ENCODE measurements around the gene MDFI.

MDFI gene

DNA sequence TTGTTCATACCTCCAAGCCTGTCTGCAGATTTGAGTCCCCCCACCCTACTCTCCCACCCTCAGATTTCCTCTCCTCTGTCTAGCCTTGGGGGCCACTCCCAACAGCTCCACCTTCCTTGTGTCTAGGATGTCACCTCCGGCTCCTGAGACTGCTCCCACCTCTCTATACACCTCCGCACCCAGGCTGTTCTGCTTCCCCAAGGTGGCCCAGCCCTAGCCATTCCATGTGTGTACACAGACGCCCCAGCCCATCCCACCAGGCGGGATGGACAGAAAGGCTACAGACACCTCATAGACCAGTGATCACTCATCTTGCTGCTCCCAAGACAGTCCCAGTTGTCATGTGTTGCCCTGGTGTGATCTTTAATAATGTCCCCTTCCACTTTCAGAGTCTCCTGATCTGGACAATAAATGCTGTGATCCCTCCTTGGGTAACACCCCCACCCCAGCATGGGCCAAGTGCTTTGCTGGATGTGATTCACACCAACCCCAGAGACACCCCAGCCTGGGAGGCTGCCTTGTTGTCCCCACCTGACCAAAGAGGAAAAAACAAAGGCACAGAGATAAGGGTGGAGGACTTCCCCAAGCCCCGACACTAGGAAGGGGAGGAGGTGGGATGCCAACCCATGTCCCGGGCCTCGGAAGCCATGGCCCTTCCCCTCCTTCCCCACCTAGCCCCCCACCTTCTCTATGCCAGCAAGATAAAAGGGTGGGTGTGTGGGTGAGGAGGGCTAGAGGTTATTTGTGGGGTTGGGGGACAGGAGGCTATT, 36.1 kb downstream of the MDFI start:
- no peak for DNase-seq

DNA sequence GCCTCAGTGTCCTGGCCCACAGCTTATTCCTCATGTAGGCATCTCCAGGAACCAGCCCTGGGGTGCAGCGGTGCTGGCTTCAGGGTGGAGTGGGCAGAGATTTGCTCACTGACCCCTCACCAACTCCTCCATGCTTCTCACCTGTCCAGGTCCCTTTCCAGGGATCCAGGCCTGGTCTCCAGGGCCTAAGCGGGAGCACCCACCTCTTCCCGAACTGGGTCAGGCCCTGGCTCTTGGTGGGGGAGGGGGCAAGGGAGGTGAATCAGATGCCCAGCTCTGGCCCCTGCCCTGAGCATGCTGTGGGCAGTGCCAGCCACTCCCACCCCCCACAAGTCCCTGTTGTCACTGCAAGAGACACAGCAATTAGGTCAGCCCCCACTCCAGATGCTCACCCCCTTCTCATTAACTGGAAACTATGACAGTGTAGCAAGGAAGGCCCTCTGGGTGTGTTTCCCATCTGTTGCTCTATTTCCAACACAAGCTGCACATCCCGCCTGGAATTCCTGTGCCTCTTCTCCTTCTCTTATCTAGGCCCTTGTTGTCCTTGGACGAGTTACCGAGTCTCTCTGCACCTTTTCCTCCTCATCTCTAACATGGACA, 37.0 kb downstream of the MDFI start:
- no peak for DNase-seq

DNA sequence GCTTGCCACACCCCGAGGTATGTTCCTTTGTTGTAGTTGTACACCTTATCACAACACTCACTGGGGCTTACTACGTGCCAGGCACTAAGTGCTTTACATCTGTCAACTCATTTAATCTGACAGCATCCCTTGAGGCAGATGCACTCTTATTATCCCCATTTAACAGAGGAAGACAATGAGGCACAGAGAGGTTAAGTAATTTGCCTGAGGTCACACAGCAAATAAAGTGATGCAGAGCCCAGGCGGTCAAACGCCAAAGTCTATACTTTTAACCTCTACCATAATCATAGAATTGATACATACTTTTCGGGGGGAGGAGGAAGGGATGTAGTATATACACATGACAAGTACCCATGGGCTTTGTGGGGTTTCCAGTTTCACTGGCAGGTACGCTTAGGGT, 37.7 kb downstream of the MDFI start:
- no peak for DNase-seq

DNA sequence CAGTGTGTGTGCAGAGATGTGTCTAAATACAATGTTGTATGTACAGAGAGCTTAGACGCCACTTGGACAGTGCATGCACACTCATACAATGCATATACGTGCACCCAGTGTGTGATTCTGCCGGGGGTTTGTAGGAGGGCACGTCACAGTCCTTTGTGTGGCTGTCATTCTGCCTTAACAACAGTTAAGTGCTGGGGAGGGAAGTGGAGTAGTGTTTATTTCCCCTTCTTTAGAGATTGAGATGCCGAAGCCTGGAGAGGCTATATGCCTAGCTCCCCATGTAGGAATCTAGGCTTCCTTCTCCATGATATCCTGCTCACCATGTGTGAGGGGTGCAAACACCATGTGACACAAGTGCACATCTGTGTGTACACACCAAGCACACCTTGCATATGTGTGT, 38.2 kb downstream of the MDFI start:
- DNase-seq: no peak

DNA sequence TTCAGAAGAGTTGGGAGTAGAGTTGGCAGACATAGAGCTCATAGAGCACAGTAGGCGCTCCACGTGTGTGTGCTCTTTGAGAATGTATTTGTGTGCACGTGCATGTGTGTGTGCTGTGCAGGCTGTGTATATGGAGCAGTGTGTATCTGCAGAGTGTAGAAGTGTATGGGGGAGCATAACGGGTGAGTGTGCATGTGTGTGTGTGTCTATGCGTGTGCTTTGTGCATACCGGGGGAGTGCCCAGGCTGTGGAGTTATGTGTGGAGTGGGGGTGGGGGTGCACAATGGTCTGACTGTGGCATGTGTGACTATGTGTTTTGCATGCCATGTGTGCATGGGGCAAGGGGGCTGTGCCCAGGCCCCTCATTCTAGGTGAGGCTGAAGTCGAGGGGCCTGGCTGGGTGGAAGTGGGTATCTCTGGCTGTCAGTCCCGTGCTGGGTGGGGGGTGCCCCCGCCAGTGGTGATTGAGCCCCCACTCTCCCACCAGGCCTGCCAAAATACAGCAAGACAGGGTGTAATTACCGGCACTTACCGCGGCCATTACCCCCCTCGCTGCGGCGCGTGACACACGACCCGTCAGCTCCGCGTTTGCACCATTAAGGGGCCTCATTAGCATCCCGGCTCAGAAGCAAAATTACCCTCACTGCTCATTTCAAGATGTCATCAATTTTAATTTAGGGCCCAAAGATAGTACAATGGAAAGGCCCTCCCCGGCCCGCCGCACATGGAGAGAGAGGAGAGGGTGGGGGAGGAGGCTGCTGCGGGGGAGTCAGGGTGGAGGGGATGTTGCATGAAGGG, 39.1 kb downstream of the MDFI start:
- DNase-seq: no peak

DNA sequence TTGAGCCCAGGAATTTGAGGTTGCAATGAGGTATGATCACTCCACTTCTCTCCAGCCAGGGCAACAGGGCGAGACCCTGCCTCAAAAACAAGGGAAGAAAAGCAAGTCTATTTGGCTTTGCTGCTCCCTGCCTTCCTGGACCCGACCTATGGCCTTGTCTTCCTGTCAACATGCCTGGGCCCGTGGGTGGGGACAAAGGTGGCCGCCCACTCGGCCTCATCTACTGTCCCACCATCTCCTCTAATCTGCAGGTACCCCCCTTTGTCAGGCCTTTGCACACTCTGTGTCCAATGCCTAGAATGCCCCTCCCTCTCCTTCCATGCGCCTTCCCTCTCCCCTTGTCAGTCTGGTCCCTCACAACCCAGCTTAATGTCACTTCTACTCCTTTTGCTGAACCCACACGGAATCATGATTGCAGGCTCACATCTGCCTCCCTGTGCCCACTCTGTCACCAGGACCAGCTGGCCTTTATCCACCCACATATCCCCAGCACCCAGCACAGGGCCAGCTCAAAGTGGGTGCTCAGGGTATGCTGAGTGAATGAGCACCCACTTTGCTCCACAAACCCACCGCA, 40.3 kb downstream of the MDFI start:
- DNase-seq: no peak

DNA sequence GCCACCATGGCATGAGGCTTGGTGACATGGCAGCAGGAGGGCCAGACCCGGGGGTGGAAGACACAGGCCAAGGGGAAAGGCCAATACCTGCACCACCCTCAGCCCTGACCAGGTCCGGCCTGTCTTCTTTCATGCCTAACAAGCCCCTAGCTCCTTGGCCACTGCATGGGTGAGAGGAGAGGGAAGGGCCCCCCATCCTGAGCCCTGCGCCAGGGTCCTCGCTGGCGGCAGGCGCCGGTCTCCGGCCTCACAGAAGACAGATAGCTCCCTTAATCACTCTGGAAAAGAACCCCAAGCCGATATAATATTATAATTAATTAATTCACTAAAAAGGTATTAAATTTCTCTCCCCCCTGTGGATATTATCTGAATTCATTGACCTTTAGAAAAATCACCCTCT, 41.4 kb downstream of the MDFI start:
- DNase-seq: no peak

DNA sequence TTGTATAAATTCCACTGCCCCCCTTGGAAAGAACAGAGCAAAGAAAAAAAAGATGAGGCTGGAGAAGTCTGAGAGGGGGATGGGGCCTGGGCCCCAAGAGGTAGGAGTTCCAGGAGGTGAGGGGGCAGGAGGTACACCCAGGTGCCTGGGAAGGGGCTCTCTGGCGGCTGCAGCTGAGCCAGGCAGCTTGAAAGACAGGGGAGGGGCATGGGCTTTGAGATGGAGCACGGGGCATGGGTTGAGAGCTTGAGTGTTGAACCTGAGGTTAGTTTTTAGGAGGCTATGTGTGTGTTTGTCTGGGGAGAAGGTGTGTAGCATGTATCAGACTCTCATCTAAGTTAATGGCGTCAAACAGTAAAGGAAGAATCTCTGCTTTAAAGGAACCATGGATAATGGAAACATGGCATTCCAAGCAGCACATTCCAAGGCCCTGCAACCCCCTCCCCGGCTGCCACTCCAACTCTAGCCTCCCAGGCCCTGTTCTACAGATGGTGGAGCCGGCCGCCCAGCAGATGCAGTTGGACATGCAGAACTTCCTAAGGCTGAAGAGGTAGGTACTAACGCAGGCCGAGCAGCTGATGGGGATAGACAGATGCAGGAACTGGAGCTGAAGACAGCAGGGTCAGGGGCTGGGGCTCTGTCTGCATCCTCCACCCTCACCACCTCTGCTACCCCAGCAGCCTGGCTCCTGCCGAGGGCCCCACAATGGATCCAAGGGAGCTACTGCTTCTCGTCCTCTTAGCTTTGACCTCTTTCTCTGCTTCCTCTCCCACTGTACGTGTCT, 42.1 kb downstream of the MDFI start:
- no peak for DNase-seq

DNA sequence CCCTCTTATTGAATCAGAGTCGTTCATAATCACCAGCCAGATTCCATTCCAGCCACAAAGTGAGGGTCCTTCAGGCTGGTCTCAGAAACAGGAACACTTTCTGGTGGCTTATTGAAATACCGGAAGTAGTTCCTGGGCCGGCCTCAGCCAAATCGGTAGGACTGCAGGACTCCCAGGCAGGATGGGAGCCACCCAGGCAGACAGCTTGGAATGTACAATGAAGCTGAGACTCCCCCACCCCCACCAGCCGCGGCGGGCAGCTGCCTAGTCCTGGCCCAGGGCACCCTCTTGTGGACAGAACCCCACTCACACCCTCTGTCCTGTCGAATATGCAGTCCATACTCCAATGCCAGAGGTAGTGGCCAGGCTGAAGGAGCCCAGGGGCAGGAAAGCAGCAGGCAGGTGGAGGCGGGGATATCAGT, 43.8 kb downstream of the MDFI start:
- peak; percentile 72 for DNase-seq

DNA sequence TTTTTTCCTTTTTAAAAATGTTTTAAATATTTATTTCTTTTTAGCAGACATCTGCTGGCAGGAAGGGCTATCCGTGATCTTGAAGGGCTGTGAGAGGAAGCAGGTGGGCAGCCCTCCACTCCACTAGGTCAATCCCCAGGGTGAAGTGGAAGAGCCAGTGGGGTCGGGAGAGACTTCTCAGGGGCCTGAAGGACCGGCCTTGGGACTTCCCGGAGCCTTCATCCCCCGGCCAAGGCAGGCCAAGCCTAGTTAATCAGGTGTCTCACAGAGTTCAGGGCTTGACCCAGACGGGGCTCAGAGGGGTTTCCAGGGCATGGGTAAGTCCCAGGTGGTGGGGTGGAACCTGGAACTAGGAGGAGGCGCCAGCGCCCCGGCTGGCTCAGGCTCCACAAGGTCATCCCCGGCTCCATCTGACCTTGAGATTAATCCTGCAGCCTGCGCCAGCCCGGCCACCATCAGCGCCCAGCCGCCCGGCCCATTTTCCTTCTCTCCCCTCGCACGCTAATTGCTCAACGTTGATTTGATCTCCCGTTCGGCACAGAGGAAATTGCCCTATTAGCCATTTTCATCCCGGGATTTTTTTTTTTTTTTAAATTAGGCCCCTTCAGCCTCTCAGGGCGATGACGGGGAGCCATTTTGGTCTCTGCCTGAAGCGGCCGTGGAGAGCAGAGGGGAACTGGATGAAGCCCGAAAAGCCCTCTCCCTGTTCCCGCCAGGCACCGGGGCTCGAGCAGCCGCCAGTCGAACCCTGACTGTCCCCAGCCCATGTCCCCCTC, 44.4 kb downstream of the MDFI start:
- no peak for DNase-seq

DNA sequence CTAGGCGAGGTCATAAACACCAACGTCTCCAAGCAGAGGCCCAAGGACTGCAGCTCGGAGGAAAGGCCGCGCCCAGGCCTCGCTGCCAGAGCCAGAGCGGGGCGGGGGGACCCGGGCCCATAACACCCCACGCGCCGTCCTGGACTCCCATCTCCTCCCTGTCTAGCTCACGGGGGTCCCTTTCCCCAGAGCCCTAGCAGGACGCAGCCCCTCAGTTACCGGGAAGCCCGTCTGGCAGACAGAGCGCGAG, 44.9 kb downstream of the MDFI start:
- no peak for DNase-seq

DNA sequence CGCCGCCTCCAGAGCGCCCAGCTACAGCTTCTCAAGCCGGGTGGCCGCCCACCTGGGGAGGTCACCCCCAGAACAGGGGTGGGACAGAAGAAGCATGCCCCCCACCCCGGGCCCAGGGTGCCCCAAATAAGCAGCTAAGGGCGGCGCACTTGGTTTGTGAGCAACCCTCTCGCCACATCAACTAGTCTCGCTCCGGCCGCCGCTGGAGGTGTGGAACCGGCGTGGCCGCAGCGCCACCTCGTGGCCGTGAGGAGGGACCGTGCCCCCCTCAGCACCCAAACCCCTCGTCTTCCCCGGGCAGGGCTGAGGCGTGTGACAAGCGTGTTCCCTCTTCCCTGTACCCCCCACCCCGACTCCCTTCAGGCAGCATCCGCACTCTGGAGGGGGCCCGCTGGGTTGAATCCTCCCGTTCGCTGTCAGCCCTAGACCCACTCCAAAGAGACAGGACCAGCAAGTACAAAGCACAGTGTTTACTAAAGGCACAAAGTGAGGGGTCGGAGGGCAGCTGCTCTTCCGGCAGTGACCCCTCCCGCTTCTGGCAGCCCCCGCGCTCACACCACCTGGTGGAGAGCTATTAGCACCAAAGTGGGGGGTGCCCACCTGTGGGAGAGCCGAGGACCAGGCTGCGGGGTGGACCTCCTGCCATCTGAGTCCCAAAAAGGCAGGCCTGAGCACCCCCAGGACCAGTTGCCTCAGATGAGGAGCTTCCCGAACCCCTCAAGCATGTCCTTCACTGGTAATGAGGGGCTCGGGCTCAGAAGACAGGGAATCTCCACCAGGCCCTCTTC, 45.4 kb downstream of the MDFI start:
- DNase-seq: peak; percentile 31

DNA sequence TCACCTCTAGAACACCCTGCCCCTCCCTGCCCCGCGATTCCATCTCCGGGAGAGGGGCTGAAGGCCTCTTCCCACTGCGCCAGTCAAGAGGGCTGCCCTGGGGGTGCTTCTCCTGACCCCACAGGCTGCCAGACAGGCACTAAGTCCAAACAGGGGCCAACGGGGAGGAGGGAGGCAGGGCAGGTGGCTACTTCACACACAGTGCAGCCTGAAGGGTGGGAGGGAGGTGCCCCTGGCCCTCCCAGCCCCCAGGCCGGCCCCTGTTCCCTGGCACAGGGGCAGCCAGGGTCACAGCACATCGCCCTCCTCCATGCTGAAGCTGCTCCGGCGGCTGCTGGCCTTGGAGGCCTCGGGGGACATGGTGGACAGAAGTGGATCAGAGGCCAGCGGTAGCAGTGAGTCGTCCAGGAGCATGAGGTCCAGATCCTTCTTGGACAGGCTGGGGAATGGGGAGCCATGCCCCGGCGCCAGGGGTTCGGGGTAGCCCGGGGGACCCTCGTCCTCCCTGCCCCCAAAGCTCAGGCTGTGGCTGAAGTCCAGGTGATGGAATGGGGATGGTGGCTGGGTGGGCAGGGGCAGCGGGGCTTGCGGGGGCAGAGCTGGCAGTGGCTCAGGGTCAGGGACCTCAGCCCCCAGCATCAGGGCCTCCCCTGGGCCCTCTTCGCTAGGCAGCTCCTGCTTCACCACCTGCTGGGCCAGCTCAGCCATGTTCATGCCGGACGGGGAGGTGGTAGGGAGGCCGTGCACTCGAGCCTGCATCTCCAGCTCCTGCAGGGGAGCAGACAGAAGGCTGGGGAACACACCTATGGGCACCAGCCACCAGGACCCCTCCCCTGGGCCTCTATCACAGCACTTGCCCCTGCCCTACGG, 46.3 kb downstream of the MDFI start:
- no peak for DNase-seq

DNA sequence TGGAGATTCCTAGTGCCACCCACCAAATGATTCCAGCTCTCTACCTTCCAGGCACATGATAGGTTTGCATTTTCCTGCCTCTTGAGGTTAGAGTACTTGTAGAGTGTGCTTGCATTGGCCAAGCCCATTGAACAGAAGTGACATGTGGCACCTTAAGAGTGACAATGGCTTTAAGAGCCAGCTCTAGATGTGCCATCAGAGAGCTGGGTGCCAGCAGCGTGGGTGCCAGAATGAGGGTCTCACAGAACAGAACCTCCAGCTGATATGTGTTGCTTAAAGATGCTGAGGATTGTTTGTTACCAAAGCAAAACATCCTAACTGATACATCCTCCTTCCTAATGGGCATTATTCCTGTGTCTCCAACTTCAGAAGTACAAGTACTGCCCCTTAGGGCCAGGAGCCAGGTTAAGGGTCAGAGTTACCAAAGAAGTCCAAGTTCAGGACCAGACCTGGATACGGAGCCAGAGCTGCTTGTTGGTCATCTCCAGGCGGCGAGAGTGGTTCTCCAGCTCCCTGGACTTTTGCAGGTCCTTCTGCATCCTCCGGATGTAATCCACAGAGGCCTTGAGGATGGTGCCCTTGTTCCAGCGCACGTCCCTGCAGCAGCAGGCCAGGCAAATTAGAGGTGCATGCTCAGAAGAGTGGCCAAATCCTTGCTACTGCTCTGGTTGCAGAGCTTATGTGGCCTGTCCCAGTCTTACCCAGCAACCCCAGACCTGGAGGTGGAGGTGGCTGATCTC, 47.5 kb downstream of the MDFI start:
- no peak for DNase-seq

DNA sequence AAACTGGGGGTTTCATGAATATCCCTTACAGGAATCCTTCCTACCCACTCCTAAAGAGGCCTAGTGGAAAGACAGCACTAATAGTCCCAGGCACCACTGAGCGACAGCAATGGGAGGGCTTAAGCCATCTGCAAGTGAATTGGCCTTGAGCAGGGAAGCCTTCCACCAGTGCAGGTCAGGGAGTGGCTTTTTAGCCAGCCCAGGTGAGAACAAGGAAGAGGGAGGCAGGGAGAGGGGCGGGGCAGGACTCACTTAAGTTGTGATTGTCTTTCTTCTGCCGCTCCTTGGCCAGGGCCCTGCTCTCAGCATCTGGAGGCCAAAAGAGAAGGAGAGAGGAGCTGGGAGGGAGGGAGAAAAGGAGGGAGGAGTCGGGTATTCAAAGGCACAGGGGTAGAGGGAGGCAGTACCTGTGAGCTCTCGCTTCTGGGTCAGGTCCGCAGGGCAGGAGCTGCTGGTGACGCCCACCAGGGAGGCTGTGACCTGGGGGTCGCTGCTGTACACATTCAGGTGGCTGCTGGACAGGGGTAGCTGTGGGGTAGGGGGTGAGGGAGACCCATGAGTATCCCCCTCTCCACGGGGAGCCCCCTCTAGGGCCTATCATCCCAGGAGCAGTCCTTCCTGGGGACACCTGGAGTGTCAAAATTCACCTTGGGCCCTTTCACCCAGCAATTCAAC, 49.4 kb downstream of the MDFI start:
- DNase-seq: no peak

DNA sequence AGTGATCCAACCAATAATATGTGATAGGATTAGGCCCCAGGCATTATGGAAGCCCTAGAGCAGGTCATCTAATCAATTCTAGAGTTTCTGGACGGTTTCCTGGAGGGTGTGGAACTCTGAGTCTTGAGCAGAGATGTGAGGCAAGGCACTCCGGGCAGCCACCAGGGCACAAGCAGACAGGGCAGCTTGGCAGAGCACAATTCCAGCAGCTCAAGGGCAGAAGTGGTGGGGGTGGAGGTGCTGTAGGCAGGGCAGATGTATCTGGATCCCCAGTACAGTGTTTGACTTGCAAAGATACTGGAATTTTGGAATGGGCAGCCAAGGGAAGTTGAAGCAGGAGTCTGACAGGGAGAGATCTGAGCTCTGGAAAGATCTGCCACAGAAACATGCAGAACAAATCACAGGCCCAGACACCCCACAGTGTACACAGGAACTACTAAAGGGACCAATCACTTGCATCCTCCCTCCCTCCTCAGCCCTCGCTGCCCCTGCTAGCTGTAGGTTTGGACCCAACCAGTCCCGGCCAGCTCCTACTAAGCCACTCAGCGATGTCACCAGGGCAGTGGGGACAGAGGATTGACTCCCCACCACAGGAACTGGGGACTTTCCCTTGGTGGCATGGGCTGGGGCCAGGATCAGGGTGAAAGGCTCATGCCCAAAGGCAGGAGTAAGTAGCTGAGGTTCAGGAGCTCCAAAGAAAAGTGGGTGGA, 50.1 kb downstream of the MDFI start:
- DNase-seq: no peak

DNA sequence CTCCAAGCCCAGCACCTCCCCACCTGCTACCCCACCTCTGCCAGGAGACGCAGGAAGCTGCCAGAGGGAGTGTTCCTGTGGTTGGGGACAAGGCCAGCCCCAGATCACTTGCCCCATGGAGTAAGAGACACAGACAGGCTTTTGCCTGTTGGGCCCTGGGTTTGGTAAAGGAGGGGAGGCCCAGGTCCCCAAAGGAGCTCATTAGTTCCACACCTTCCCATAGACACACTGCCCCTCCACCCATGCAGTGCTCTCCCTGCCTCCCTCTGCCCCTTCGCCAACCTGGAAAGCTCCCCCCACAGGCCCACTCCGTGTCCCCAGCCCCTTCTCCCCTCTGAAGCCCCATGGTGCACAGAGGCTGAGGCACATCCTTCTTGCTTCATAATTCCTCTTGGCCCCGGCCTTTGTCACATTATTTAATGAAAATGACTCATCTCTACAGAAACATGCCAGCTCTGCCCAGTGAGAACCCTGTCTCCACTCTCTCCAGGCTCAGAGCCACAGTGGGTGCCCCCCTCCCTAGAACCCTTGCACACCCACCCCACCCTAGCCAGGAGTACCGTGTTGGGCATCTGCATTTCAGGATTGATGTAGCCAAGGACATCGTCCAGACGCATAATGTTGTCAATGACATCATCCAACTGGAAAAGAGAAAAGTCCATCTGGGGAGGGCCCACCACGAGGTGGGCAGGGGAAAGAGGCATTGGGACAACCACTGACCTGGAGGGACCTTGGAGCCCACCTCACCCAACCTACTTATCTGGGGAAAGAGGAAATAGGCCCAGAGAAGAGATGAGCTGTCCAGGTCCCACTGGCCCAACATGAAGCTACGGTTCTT, 51.1 kb downstream of the MDFI start:
- DNase-seq: no peak
